HL-60 (cell line): ENCODE results near the gene POLR1B.
A peak's percentile ranks its signal among the peaks of the same experiment; 100 is the strongest.

ENCODE experiments used
- GABPA ChIP-seq: IDR thresholded peaks from 2 replicates; pipeline ENCODE4 v1.6.1; 2012; ENCODE audit warnings: low read depth
- POLR2AphosphoS5 ChIP-seq: IDR thresholded peaks from 2 replicates; pipeline ENCODE4 v1.6.1; 2012; ENCODE audit warnings: low read depth
- TF ChIP-seq, protein P1 (sequence below): IDR thresholded peaks from one replicate; pipeline ENCODE4 v1.5.1; 2011; ENCODE audit warnings: low read length, control low read depth, inconsistent platforms; ENCODE audit not compliant: insufficient read depth
- TF ChIP-seq, protein P2 (sequence below): IDR thresholded peaks from 2 replicates; pipeline ENCODE4 v1.6.1; 2012; ENCODE audit warnings: low read depth; ENCODE audit not compliant: insufficient replicate concordance

DNA sequence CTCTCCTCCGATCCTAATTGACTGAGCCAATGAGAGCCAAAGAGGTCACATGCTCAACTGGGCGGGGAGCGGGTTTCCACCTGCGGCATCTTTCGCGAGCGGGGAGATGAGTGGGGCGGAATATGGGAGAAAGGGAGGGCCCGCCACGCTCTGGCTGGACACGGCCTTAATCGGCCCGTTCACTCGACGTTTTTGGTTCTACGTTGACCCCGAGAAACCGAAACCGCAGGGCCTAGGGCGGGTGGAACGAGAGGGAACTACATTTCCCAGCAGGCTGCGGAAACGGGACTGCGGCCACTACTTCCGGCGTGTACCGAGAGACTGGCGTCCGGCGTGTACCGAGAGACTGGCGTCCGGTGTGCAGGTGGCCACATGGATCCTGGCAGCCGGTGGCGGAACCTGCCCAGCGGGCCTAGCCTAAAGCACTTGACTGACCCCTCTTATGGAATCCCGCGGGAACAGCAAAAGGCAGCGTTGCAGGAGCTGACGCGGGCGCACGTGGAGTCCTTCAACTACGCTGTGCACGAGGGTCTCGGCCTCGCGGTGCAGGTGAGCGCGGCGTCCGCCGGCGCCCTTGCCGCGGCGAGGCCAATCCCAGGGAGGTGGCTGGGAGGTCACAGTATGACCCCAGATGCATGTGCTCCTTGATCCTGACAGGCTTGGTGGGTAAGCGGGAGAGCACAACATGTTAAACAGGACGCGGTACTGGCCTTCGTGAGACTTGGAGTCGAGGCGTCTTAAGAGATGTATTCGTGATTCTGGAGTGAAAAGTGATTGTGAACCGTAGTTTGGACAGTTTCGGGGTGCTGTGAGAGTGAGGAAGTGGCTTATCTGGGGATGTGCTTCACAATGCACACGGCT, at the start of gene POLR1B:
- TF ChIP-seq, protein P1, sequence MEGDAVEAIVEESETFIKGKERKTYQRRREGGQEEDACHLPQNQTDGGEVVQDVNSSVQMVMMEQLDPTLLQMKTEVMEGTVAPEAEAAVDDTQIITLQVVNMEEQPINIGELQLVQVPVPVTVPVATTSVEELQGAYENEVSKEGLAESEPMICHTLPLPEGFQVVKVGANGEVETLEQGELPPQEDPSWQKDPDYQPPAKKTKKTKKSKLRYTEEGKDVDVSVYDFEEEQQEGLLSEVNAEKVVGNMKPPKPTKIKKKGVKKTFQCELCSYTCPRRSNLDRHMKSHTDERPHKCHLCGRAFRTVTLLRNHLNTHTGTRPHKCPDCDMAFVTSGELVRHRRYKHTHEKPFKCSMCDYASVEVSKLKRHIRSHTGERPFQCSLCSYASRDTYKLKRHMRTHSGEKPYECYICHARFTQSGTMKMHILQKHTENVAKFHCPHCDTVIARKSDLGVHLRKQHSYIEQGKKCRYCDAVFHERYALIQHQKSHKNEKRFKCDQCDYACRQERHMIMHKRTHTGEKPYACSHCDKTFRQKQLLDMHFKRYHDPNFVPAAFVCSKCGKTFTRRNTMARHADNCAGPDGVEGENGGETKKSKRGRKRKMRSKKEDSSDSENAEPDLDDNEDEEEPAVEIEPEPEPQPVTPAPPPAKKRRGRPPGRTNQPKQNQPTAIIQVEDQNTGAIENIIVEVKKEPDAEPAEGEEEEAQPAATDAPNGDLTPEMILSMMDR: no peak
- peak; percentile 93 for TF ChIP-seq POLR2AphosphoS5
- TF ChIP-seq, protein P2, sequence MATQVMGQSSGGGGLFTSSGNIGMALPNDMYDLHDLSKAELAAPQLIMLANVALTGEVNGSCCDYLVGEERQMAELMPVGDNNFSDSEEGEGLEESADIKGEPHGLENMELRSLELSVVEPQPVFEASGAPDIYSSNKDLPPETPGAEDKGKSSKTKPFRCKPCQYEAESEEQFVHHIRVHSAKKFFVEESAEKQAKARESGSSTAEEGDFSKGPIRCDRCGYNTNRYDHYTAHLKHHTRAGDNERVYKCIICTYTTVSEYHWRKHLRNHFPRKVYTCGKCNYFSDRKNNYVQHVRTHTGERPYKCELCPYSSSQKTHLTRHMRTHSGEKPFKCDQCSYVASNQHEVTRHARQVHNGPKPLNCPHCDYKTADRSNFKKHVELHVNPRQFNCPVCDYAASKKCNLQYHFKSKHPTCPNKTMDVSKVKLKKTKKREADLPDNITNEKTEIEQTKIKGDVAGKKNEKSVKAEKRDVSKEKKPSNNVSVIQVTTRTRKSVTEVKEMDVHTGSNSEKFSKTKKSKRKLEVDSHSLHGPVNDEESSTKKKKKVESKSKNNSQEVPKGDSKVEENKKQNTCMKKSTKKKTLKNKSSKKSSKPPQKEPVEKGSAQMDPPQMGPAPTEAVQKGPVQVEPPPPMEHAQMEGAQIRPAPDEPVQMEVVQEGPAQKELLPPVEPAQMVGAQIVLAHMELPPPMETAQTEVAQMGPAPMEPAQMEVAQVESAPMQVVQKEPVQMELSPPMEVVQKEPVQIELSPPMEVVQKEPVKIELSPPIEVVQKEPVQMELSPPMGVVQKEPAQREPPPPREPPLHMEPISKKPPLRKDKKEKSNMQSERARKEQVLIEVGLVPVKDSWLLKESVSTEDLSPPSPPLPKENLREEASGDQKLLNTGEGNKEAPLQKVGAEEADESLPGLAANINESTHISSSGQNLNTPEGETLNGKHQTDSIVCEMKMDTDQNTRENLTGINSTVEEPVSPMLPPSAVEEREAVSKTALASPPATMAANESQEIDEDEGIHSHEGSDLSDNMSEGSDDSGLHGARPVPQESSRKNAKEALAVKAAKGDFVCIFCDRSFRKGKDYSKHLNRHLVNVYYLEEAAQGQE: peak; percentile 63
- peak; percentile 96 for TF ChIP-seq GABPA
